ENCODE data around the gene PAX1.

PAX1 gene

DNA sequence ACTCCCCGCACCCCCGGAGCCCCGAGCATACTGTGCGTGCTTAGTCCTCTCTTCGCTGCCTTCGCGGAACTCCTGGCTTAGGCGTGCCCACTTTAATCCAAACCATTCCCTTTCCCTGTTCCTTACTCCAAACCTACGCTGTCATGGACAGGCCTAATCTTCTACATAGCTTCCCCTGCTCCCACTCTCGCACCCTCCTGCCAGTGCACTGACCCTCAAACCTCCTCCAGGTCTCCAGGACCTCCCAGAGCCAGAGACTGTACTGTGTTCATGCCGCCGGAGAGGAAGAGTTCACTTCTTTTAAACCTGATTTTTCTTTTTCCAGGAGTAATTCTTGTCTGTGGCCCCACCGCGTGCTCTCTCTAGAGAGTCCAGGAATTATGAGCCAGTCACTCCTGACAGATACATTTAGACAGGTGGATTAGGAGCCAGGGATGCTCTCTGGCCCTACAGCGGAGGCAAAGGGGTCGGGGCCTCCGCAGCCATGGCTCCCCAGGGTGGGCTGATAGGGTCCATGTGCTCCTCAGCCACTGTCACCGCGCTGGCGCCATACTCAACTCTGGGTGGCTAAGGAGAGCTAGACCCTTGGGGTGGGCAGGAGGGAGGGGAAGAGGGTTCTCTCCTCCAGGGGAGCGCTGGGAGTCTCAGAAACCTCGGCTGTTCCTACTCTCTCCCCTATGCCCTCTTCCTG lies 1.6 kb upstream of the PAX1 start:
- DNase-seq = no peak

- no peak for DNase-seq
These were observed 767 bp upstream of the PAX1 start for GRCh38 chr20:21704408-21705385.

DNA sequence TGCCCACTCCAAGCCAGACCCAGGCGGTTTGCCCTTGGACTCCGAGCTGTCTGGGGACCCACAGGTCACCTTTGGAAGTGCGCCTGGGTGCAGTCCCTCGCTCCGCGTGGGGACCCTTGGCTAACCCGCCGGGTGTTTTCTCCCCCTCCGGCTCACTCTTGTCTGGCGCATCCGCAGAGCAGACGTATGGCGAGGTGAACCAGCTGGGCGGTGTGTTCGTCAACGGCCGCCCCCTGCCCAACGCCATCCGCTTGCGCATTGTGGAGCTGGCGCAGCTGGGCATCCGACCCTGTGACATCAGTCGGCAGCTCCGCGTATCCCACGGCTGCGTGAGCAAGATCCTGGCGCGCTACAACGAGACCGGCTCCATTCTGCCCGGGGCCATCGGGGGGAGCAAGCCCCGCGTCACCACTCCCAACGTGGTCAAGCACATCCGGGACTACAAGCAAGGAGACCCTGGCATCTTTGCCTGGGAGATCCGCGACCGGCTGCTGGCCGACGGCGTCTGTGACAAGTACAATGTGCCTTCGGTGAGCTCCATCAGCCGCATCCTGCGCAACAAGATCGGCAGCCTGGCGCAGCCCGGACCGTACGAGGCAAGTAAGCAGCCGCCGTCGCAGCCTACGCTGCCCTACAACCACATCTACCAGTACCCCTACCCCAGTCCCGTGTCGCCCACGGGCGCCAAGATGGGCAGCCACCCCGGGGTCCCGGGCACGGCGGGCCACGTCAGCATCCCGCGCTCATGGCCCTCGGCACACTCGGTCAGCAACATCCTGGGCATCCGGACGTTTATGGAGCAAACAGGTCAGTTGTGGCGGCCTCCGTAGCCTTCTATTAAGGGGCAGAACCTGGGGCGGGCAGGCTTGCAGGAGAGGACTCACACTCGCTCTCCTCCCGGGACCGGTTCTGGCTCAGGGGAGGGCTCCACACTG lies 1.1 kb downstream of the PAX1 start:
- peak in 1 of 5 experiments; percentile 25 for DNase-seq

DNA sequence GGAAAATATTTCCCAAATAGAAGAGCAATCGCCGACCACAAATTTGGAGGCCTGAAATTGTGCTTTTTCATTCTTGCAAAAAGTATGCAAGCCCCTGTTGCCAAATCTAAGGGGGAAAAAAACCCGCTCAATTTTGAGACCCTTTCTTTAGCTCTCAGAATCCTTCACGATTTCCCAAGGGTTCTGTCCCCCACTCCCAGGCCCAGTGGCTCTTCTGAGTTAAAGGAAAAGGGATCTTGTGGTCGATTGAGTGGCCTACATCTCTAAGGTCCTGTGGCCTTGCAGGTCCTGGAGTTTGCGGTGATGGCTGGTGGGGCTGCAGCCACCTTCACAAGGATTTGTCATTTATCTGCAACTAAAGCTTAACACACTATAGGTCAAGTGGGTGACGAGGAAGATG lies 1.8 kb downstream of the PAX1 start:
- DNase-seq = no peak

GRCh38 chr20:21707999-21708737 lies 2.7 kb downstream of the PAX1 start:
- no peak for DNase-seq

GRCh38 chr20:21708738-21709534 lies 3.5 kb downstream of the PAX1 start:
- no peak for DNase-seq

GRCh38 chr20:21709535-21709904 lies 4.1 kb downstream of the PAX1 start:
- no peak for DNase-seq

- no peak for DNase-seq
These were observed 4.9 kb downstream of the PAX1 start for GRCh38 chr20:21710341-21710740.

- no peak for DNase-seq
These were observed 5.5 kb downstream of the PAX1 start for GRCh38 chr20:21710863-21711431.

DNA sequence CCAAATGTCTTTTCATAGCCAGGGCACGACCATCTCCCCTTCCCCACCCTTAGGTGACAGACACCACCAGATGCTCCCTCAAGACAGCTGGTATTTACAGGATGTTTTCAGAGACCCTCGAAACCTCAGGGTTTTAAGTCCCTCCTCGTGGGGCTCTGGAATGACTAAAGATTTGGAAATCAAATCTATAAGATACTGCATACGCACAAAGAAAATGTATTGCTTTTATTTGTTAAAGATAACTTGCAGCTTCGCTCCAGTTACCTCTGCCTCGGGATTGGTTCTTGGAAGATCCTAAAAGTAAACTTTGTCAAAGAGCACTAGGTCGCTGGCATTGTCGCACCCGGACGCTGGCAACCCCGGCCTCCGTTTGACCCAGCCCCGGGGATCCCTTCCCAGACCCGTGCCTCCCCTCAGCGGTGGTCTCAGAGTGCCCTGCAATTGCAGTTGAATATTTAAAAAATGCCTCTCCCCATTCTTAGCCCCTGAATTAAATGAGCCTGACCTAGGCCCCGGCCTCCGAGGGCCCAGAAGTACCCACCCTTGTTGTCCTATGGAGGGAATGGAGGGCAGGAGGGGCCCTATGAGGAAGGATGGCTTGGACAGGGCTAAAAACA lies 7.1 kb downstream of the PAX1 start:
- DNase-seq = no peak

DNA sequence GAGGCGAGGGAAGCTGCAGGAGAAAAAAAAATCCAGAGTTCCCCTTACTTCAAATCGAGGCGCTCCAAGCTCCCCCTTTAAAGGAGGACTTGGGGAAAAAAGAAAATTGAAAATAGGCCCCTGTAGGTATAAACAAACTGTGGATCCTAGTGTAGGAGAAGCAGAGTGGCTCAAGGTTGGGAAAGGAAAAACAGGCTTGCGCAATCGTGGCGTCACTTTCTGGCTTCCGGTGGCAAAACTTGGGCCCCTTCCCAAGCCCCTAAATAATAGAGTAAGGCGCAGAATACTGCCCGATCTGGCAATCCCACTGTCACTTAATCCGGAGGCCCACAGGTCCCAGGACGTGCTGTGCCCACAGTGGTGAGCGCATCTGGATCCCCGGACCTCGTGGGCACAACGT lies 8.0 kb downstream of the PAX1 start:
- DNase-seq = no peak

DNA sequence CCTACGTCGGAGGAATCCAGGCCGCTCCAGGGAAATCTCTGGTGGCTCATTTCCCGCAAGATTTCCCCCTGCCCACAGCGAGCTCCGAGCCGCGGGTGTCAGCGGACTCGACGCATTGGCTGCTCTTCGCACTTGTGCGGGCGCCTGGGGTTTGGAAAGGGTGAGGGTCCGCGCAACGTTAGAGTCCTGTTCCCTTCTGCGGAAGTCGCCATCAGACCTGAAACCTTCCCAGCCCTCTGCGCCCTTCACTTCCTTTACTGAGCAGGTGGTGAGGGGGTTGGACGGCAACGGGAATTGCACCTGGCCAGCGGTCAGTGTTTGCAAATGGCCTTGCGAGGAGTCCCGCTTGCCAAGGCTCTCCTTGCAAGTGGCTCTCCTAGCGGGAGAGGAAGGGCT lies 8.4 kb downstream of the PAX1 start:
- DNase-seq = no peak

DNA sequence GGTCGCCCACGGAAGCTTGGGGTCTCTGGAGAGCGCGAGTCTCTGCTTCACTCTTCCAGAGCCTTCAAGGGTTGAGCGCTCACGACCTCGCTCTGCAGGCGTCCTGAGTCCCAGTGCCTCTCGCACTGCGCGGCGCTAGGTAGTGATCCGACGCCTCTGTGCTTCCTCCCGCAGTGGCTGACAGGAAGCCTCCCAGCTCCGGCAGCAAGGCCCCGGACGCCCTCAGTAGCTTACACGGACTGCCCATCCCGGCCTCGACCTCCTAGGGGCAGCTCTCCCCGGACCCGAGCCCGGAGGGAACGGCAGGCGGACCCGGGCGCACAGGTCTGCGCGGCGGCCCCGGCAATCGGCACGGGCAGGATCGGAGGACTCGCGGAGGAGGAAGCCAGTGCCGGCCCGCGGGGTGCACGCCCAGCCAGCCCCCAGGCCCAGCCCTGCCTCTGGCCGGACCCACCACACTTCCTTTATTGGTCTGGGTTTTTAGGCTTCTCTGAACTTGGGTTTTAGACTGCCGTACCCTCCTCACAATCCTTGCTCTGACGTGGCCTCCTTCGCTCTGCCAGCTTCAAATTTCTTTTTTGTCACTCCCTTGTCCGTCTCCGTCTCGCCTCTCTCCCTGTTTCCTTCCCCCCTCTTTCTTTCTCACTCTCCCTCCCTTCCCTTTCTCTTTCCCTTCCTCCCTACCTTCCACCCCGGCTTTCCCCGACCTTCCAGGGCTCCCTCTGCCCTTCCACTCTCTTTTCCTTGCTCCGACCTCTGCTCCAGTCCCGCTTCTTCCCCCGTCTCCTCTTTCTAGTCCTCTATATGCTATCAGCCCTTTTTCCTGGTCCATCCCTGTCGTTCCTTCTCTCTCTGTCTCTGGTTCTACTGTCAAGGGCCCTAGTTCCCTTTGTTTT lies 9.1 kb downstream of the PAX1 start:
- DNase-seq = no peak

DNA sequence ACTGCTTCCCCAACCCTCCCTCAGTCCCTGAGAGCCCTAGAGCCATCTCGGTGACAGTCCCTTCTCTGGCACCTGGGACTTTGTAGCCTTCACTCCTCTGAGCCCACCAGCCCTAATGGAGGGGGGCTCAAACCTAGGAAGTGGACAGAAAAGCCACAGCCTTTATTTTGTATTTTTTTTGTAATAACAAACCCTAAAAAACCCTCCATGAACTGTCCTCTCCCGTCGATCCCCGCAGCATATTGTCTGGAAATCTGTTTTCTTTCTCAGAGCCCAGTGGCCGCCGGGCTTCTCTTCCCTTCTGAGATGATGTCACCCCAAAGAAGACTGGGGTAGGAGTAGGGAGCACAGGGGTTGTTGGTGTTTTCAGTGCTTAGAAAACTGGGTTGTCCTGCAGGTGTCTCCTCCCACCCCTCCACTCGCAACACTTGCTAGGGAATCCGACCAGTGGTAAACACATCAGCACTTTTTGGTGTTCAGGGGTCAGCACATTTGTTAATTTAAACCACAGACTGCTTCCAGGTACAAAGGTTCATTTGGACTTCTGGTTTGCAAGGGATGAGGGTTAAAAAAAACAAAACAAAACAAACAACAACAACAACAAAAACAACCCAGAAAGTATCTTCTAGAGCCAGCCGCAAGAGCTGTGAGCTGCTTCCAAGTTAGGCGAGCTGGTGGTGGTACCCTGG lies 9.9 kb downstream of the PAX1 start:
- no peak for DNase-seq

GRCh38 chr20:21719592-21720214 lies 14.2 kb downstream of the PAX1 start:
- DNase-seq = peak in 1 of 5 experiments; percentile 35

DNA sequence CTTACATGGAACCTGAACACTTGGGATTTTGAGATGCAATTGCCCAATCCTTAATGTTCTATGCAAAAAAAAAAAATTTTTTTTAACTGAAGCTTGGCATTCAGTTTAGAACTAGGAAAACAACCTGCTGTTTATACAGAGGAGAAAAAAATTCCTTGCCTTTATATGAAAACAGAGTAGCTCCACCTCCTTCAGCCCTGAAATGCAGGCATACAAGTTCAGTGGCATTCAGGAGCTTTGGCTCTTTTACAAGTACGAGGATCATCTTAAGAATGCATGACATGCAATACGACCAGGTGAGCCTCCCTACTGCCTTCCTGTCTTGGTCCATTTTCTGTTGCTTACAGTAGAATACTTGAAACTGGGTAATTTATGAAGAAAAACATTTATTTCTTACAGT lies 20.4 kb downstream of the PAX1 start:
- DNase-seq = no peak

- DNase-seq = no peak
These were observed 23.9 kb downstream of the PAX1 start for GRCh38 chr20:21729316-21729715.

DNA sequence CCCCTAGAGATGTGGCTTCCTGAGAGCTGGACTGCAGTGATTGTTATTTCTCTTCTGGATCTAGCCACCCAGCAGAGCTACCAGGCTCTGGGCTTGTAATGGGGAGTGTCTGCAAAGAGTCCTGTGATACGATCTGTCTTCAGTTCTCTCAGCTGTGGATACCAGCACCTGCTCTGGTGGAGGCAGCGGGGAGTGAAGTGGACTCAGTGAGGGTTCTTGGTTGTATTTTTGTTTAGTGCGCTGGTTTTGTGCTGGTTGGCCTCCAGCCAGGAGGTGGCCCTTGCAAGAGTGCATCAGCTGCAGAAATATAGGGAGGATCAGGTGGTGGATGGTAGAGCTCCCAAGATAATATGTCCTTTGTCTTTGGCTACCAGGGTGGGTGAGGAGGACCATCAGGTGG lies 33.7 kb downstream of the PAX1 start:
- no peak for DNase-seq

All from T-helper 2 cell (primary cell).